WTC11 (cell line): ENCODE data around the gene POU3F1. TPM values are rescaled to one million over a fixed set of nuclear protein-coding genes. Genes with fewer than 3 reads are reported as not detected.

Experiments
- ATAC-seq: fragments of 200-7000 bp; cut with Tn5 transposase; 2 replicates; pipeline ENCODE4 v1.10.0; 2021; ENCODE audit warnings: mild to moderate bottlenecking, moderate library complexity
- CTCF ChIA-PET: fragments of 300-600 bp; sonication (Branson Sonifier 250); formaldehyde crosslinking; loops from one replicate; lab custom pipeline; 2021; ENCODE audit warnings: antibody characterized with exemption; lab: Charles Lee
- POLR2A ChIA-PET: fragments of 350-600 bp; sonication (Branson Sonifier 250); formaldehyde crosslinking; loops from one replicate; lab custom pipeline; 2021; ENCODE audit warnings: antibody characterized with exemption; lab: Charles Lee
- DNase-seq: peaks from one replicate; pipeline ENCODE4 v3.0.0; 2021; ENCODE audit warnings: low spot score
- H3K27ac Mint-ChIP-seq: 2 replicates; pipeline ENCODE4 v1.8.0; 2021; ENCODE audit warnings: mixed read lengths
- H3K27me3 Mint-ChIP-seq: 2 replicates; pipeline ENCODE4 v1.8.0; 2021; ENCODE audit warnings: low read depth, mild to moderate bottlenecking, moderate library complexity, mixed read lengths
- H3K36me3 Mint-ChIP-seq: 2 replicates; pipeline ENCODE4 v1.8.0; 2021; ENCODE audit warnings: mixed read lengths
- H3K4me1 Mint-ChIP-seq: 2 replicates; pipeline ENCODE4 v1.8.0; 2022; ENCODE audit warnings: mixed read lengths
- H3K4me3 Mint-ChIP-seq: 2 replicates; pipeline ENCODE4 v1.8.0; 2021; ENCODE audit warnings: mild to moderate bottlenecking, moderate library complexity, mixed read lengths
- H3K9me3 Mint-ChIP-seq: 2 replicates; pipeline ENCODE4 v1.8.0; 2021; ENCODE audit warnings: mixed read lengths
- ATF6 ChIP-seq: sonication (generic); formaldehyde crosslinking; IDR thresholded peaks from 2 replicates; pipeline ENCODE4 v1.8.1; 2023; ENCODE audit warnings: mild to moderate bottlenecking, missing genetic modification reagents
- CDX4 ChIP-seq: fragments of 250-450 bp; sonication (Bioruptor Pico); IDR thresholded peaks from 2 replicates; pipeline ENCODE4 v1.9.0; 2021; ENCODE audit warnings: moderate library complexity, mild to moderate bottlenecking, inconsistent platforms, borderline replicate concordance
- E2F1 ChIP-seq: sonication (generic); formaldehyde crosslinking; IDR thresholded peaks from 2 replicates; pipeline ENCODE4 v1.8.0; 2022; ENCODE audit warnings: mild to moderate bottlenecking, missing genetic modification reagents
- ELF4 ChIP-seq: sonication (generic); formaldehyde crosslinking; IDR thresholded peaks from 2 replicates; pipeline ENCODE4 v1.8.1; 2022; ENCODE audit warnings: low read depth, mild to moderate bottlenecking, moderate library complexity, missing genetic modification reagents
- EMX1 ChIP-seq: fragments of 250-450 bp; sonication (Bioruptor Pico); IDR thresholded peaks from 2 replicates; pipeline ENCODE4 v1.8.0; 2021; ENCODE audit warnings: mild to moderate bottlenecking
- GRHL2 ChIP-seq: fragments of 250-450 bp; sonication (Bioruptor Pico); IDR thresholded peaks from 2 replicates; pipeline ENCODE4 v1.8.0; 2022; ENCODE audit warnings: mild to moderate bottlenecking, moderate library complexity; ENCODE audit not compliant: insufficient replicate concordance, severe bottlenecking
- HMGXB4 ChIP-seq: sonication (generic); formaldehyde crosslinking; IDR thresholded peaks from 2 replicates; pipeline ENCODE4 v1.8.1; 2023; ENCODE audit warnings: mild to moderate bottlenecking, moderate library complexity, missing genetic modification reagents
- IRF1 ChIP-seq: sonication (generic); formaldehyde crosslinking; IDR thresholded peaks from 2 replicates; pipeline ENCODE4 v1.8.0; 2023; ENCODE audit warnings: missing genetic modification reagents
- MYBL2 ChIP-seq: sonication (generic); formaldehyde crosslinking; IDR thresholded peaks from 2 replicates; pipeline ENCODE4 v1.8.1; 2023; ENCODE audit warnings: mild to moderate bottlenecking, moderate library complexity, missing genetic modification reagents
- NFE2L1 ChIP-seq: sonication (generic); formaldehyde crosslinking; IDR thresholded peaks from 2 replicates; pipeline ENCODE4 v1.8.1; 2023; ENCODE audit warnings: missing genetic modification reagents
- NFYB ChIP-seq: sonication (generic); formaldehyde crosslinking; conservative IDR thresholded peaks from 2 replicates; pipeline ENCODE4 v1.8.0; 2022; ENCODE audit warnings: low read depth, missing genetic modification reagents
- TCF7 ChIP-seq: sonication (generic); formaldehyde crosslinking; IDR thresholded peaks from 2 replicates; pipeline ENCODE4 v1.8.0; 2022; ENCODE audit warnings: mild to moderate bottlenecking, low read depth, missing genetic modification reagents, moderate library complexity
- TEAD1 ChIP-seq: sonication (generic); formaldehyde crosslinking; IDR thresholded peaks from 2 replicates; pipeline ENCODE4 v1.8.0; 2022; ENCODE audit warnings: mild to moderate bottlenecking, missing genetic modification reagents
- ZNF121 ChIP-seq: sonication (generic); formaldehyde crosslinking; IDR thresholded peaks from 2 replicates; pipeline ENCODE4 v1.8.0; 2023; ENCODE audit warnings: missing genetic modification reagents
- ZNF219 ChIP-seq: sonication (generic); formaldehyde crosslinking; IDR thresholded peaks from 2 replicates; pipeline ENCODE4 v1.8.0; 2023; ENCODE audit warnings: missing genetic modification reagents, mild to moderate bottlenecking, borderline replicate concordance
- ZNF425 ChIP-seq: fragments of 250-450 bp; sonication (Bioruptor Pico); conservative IDR thresholded peaks from 2 replicates; pipeline ENCODE4 v1.9.0; 2021; ENCODE audit warnings: mild to moderate bottlenecking
- ZNF671 ChIP-seq: fragments of 250-450 bp; sonication (Bioruptor Pico); IDR thresholded peaks from 2 replicates; pipeline ENCODE4 v1.8.0; 2021; ENCODE audit warnings: mild to moderate bottlenecking
- total RNA-seq: library from RNA; stranded (reverse); gene quantifications from 3 replicates; pipeline ENCODE4 v1.2.3, GENCODE V29; 2021
- TF ChIP-seq, protein P1 (sequence below): sonication (generic); formaldehyde crosslinking; conservative IDR thresholded peaks from 2 replicates; pipeline ENCODE4 v1.8.1; 2022; ENCODE audit warnings: mild to moderate bottlenecking, missing genetic modification reagents
- TF ChIP-seq, protein P2 (sequence below): fragments of 250-450 bp; sonication (Bioruptor Pico); IDR thresholded peaks from 2 replicates; pipeline ENCODE4 v1.9.0; 2021; ENCODE audit warnings: mild to moderate bottlenecking, borderline replicate concordance
- TF ChIP-seq, protein P3 (sequence below): sonication (generic); formaldehyde crosslinking; IDR thresholded peaks from 2 replicates; pipeline ENCODE4 v1.8.1; 2022; ENCODE audit warnings: mild to moderate bottlenecking, missing genetic modification reagents, moderate library complexity, borderline replicate concordance

POU3F1 gene
- total RNA-seq, 1 experiment from 2014 or later = 18.9 TPM

DNA sequence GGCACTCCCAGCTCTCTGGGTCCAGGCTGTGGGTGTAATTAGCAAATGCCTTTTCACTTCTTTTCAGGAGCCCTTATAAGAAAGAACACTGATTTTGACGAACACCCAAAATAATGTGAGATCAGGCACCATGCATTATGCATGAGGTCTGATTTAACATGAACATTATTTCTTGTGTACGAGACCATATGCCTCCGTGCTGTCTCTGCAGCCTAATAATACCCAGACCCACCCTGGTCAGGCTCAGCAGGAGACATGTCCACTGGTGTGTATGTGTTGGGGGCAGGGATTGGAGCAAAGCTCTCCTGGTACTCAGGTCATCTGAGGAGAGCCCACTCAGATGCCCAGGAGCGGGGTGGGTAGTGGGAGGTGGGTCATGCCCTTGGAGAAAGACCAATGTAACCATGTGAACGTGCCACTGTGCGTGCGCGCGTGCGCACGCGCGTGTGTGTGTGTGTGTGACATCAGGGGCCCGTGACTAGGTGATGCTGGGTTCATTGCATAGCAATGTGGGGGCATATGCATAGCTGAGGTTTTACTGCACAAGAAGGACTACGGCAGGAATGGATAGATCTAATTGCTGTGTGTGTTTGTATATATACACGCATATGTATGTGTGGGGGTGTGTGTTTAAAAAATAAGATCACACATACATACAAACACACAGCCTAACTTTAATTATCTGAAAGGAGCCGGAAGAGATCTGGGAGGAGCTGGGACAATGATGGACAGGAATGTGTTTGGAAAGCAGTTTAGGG lies 7.1 kb downstream of the POU3F1 start:
- ATAC-seq (no peak), DNase-seq (no peak)
- Mint-ChIP-seq H3K36me3 (peaks cover 24% of the 10 kb centered on the region), H3K4me3 (no peak overlapping the region), H3K27ac (no peak overlapping the region), H3K4me1 (peaks cover 30% of the 10 kb centered on the region), H3K27me3 (peaks cover 26% of the 10 kb centered on the region), H3K9me3 (peaks cover 11% of the 10 kb centered on the region)
- CTCF ChIA-PET = interaction anchor here (0.5 to 5.3 kb wide), 10 partner anchors 9 to 796 kb away, joined by 3 to 49 read pairs (median 6); no protein-coding TSS in a partner anchor
- POLR2A ChIA-PET = no interaction called here
- TF ChIP-seq GRHL2 = no peak
- TF ChIP-seq NFYB (CRISPR knock-in tag) = no peak
- TF ChIP-seq E2F1 (CRISPR knock-in tag) = no peak
- TF ChIP-seq NFE2L1 (CRISPR knock-in tag) = no peak
- no peak for TF ChIP-seq ELF4 (CRISPR knock-in tag)
- TF ChIP-seq MYBL2 (CRISPR knock-in tag) = no peak
- no peak for TF ChIP-seq ATF6 (CRISPR knock-in tag)
- TF ChIP-seq, protein P1, sequence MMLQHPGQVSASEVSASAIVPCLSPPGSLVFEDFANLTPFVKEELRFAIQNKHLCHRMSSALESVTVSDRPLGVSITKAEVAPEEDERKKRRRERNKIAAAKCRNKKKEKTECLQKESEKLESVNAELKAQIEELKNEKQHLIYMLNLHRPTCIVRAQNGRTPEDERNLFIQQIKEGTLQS (CRISPR knock-in tag) = no peak
- no peak for TF ChIP-seq TEAD1 (CRISPR knock-in tag)
- no peak for TF ChIP-seq ZNF671
- TF ChIP-seq, protein P2, sequence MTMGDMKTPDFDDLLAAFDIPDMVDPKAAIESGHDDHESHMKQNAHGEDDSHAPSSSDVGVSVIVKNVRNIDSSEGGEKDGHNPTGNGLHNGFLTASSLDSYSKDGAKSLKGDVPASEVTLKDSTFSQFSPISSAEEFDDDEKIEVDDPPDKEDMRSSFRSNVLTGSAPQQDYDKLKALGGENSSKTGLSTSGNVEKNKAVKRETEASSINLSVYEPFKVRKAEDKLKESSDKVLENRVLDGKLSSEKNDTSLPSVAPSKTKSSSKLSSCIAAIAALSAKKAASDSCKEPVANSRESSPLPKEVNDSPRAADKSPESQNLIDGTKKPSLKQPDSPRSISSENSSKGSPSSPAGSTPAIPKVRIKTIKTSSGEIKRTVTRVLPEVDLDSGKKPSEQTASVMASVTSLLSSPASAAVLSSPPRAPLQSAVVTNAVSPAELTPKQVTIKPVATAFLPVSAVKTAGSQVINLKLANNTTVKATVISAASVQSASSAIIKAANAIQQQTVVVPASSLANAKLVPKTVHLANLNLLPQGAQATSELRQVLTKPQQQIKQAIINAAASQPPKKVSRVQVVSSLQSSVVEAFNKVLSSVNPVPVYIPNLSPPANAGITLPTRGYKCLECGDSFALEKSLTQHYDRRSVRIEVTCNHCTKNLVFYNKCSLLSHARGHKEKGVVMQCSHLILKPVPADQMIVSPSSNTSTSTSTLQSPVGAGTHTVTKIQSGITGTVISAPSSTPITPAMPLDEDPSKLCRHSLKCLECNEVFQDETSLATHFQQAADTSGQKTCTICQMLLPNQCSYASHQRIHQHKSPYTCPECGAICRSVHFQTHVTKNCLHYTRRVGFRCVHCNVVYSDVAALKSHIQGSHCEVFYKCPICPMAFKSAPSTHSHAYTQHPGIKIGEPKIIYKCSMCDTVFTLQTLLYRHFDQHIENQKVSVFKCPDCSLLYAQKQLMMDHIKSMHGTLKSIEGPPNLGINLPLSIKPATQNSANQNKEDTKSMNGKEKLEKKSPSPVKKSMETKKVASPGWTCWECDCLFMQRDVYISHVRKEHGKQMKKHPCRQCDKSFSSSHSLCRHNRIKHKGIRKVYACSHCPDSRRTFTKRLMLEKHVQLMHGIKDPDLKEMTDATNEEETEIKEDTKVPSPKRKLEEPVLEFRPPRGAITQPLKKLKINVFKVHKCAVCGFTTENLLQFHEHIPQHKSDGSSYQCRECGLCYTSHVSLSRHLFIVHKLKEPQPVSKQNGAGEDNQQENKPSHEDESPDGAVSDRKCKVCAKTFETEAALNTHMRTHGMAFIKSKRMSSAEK (CRISPR knock-in tag) = no peak
- no peak for TF ChIP-seq ZNF121 (CRISPR knock-in tag)
- TF ChIP-seq TCF7 (CRISPR knock-in tag) = no peak
- no peak for TF ChIP-seq IRF1 (CRISPR knock-in tag)
- TF ChIP-seq CDX4 (CRISPR knock-in tag) = no peak
- TF ChIP-seq, protein P3, sequence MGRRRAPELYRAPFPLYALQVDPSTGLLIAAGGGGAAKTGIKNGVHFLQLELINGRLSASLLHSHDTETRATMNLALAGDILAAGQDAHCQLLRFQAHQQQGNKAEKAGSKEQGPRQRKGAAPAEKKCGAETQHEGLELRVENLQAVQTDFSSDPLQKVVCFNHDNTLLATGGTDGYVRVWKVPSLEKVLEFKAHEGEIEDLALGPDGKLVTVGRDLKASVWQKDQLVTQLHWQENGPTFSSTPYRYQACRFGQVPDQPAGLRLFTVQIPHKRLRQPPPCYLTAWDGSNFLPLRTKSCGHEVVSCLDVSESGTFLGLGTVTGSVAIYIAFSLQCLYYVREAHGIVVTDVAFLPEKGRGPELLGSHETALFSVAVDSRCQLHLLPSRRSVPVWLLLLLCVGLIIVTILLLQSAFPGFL (CRISPR knock-in tag) = no peak
- TF ChIP-seq ZNF425 (CRISPR knock-in tag) = no peak
- no peak for TF ChIP-seq HMGXB4 (CRISPR knock-in tag)
- no peak for TF ChIP-seq EMX1 (CRISPR knock-in tag)
- no peak for TF ChIP-seq ZNF219
